B cell (primary cell): ENCODE measurements around the gene ENDOV. TPM values are rescaled to one million over a fixed set of nuclear protein-coding genes. Genes with fewer than 3 reads are reported as not detected.

Source experiments
- ATAC-seq: fragments of 200-7000 bp; cut with Tn5 transposase; one replicate; pipeline ENCODE4 v1.10.0; 2021; ENCODE audit warnings: low read depth, mild to moderate bottlenecking, moderate number of reproducible peaks, moderate library complexity
- CTCF ChIA-PET: fragments of 350-600 bp; sonication (Branson Sonifier 250); formaldehyde crosslinking; loops from one replicate; lab custom pipeline; 2021; ENCODE audit warnings: antibody characterized with exemption, inconsistent platforms; lab: Charles Lee
- POLR2A ChIA-PET: fragments of 350-600 bp; sonication (Branson Sonifier 250); formaldehyde crosslinking; loops from one replicate; lab custom pipeline; 2021; ENCODE audit warnings: antibody characterized with exemption; lab: Charles Lee
- DNase-seq: peaks from one replicate; pipeline ENCODE4 v3.0.0; 2013
- H2AFZ ChIP-seq: 2 replicates; pipeline ENCODE4 v1.6.1; 2012; ENCODE audit warnings: mild to moderate bottlenecking, low read depth, low read length; ENCODE audit not compliant: insufficient read depth, poor library complexity, severe bottlenecking
- H3K27ac ChIP-seq, 2 donors: 1 replicate in 1 of 2; 2 replicates in 1 of 2; pipeline ENCODE4 v1.5.1; 2012 to 2013; ENCODE audit warnings: low read length in 2 of 2, mild to moderate bottlenecking in 2 of 2, moderate library complexity in 1 of 2
- H3K27me3 ChIP-seq, 4 experiments: fragments of 200-600 bp in 1 of 4; sonication (generic) in 1 of 4; replicated peaks in 1 of 4; 1 replicate in 2 of 4; 2 replicates in 2 of 4; pipeline versions ENCODE4 v1.6.1 to v1.7.0; 2013 to 2016; ENCODE audit warnings: low read length in 3 of 4, mild to moderate bottlenecking in 2 of 4, mixed read lengths in 1 of 4, moderate library complexity in 1 of 4; ENCODE audit not compliant: insufficient read depth in 4 of 4, control insufficient read depth in 3 of 4; ENCODE audit errors: control extremely low read depth in 1 of 4
- H3K36me3 ChIP-seq, 2 experiments: replicated peaks in 1 of 2; 1 replicate in 1 of 2; 2 replicates in 1 of 2; pipeline versions ENCODE4 v1.6.1 to v1.7.1; 2013; ENCODE audit warnings: low read length in 1 of 2; ENCODE audit not compliant: insufficient read depth in 2 of 2, control insufficient read depth in 1 of 2; ENCODE audit errors: control extremely low read depth in 1 of 2, extremely low read depth in 1 of 2
- H3K4me1 ChIP-seq, 2 donors: fragments of 200-600 bp in 1 of 2; sonication (generic) in 1 of 2; 1 replicate in 1 of 2; 2 replicates in 1 of 2; pipeline versions ENCODE4 v1.5.1 to v1.6.1; 2013 to 2017; ENCODE audit warnings: low read length in 2 of 2; ENCODE audit not compliant: control insufficient read depth in 2 of 2, insufficient read depth in 2 of 2
- H3K4me2 ChIP-seq: replicated peaks from 2 replicates; pipeline ENCODE3; 2012; ENCODE audit warnings: mild to moderate bottlenecking, low read depth, low read length; ENCODE audit not compliant: poor library complexity, severe bottlenecking
- H3K4me3 ChIP-seq, 5 experiments: fragments of 200-600 bp in 1 of 5; sonication (generic) in 1 of 5; 1 replicate in 3 of 5; 2 replicates in 2 of 5; pipeline versions ENCODE4 v1.5.1 to v1.7.0; 2011 to 2016; ENCODE audit warnings: low read length in 4 of 5, mild to moderate bottlenecking in 4 of 5, low read depth in 2 of 5, control low read depth in 1 of 5, moderate library complexity in 1 of 5; ENCODE audit not compliant: insufficient read depth in 1 of 5; ENCODE audit errors: control extremely low read depth in 1 of 5, extremely low read depth in 1 of 5
- H3K79me2 ChIP-seq: fragments of 200-600 bp; sonication (generic); one replicate; pipeline ENCODE4 v1.6.0; 2016; ENCODE audit warnings: low read length; ENCODE audit not compliant: control insufficient read depth, insufficient read depth
- H3K9ac ChIP-seq: fragments of 200-600 bp; sonication (generic); 2 replicates; pipeline ENCODE4 v1.6.1; 2017; ENCODE audit warnings: mild to moderate bottlenecking, low read length, moderate library complexity
- H3K9me3 ChIP-seq, 3 donors: one replicate each; pipeline versions ENCODE4 v1.6.1 to v1.7.1; 2013; ENCODE audit warnings: low read length in 2 of 3; ENCODE audit not compliant: control insufficient read depth in 2 of 3, insufficient read depth in 1 of 3; ENCODE audit errors: control extremely low read depth in 1 of 3
- H4K20me1 ChIP-seq: 2 replicates; pipeline ENCODE4 v1.6.0; 2012; ENCODE audit warnings: mild to moderate bottlenecking, low read length; ENCODE audit not compliant: insufficient read depth, control insufficient read depth, poor library complexity, severe bottlenecking
- H3K27ac Mint-ChIP-seq: one replicate; pipeline ENCODE4 v1.8.0; 2021; ENCODE audit warnings: mixed read lengths
- H3K27me3 Mint-ChIP-seq: one replicate; pipeline ENCODE4 v1.8.0; 2021; ENCODE audit warnings: mixed read lengths
- H3K4me1 Mint-ChIP-seq: one replicate; pipeline ENCODE4 v1.8.0; 2021; ENCODE audit warnings: mixed read lengths
- H3K4me3 Mint-ChIP-seq: one replicate; pipeline ENCODE4 v1.8.0; 2021; ENCODE audit warnings: mixed read lengths
- H3K9me3 Mint-ChIP-seq: one replicate; pipeline ENCODE4 v1.8.0; 2022; ENCODE audit warnings: mixed read lengths; ENCODE audit not compliant: insufficient read depth
- EZH2 ChIP-seq: IDR thresholded peaks from 2 replicates; pipeline ENCODE4 v1.6.1; 2012; ENCODE audit warnings: borderline replicate concordance, low read depth, mild to moderate bottlenecking, moderate library complexity, low read length; ENCODE audit not compliant: insufficient read depth, poor library complexity, severe bottlenecking
- WGBS: methylation state at CpG from one replicate; pipeline ENCODE4 v1.1.5; 2013; ENCODE audit warnings: missing lambda C conversion rate; ENCODE audit not compliant: insufficient coverage; 5-methylcytosine and 5-hydroxymethylcytosine counted together
- intact Hi-C: fragments of 100-400 bp; cut with micrococcal nuclease; formaldehyde crosslinking; loops from one replicate; pipeline ENCODE4 v1.10.0; 2022
- polyA plus RNA-seq: library from polyadenylated mRNA; depleted of rRNA; stranded (reverse); fragments of >200 nt; gene quantifications from 2 replicates; pipeline ENCODE4 v1.2.3, GENCODE V29; 2012
- total RNA-seq, 2 donors: library from RNA; stranded (reverse); fragments of 120-200 nt in 1 of 2; gene quantifications; 1 replicate in 1 of 2; 2 replicates in 1 of 2; pipeline versions ENCODE4 v1.2.3 to v1.2.4, GENCODE V29; 2013 to 2022
- TF ChIP-seq, protein P1 (sequence below): fragments of 200-600 bp; IDR thresholded peaks from one replicate; pipeline ENCODE4 v1.8.0; 2022; ENCODE audit warnings: antibody characterized with exemption, mild to moderate bottlenecking

ENDOV gene
- total and polyA plus RNA-seq, 2 donors (not counting 1 experiment from before 2014, with no cell fraction given), result 25.3 to 49.5 TPM

DNA sequence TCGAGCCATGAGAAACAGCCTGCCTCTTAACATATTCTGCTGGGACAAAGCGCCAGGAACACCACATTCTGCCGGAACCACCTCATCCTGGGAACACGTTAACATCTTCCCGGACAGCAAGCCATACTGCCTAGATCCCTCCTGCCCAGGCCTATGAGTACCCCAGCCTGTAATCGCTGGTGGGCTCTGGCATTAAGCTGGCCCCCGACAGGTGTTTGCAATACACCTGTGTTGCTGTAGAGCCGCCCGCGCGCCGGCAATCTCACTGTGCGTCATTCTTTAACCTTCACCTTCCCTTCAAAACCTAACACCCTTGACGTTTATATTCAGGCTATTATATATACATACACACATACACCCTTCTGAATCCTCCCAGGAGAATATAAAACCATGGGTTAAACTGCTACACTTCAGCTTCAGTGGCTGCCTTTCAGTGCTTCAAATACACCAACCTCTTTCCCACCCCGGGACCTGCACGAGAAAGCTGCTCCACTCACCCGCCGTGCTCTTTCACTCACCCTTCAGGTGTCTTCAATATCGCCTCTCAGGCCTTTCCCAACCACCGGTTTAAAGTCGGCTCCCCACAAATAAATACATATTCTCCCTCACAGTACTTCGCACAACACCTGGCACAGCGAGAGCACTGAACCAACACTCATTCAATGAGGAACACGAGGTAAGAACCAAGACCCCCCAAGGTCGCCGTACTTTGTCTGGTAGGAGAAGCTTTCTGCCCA is 1.0 kb upstream of the ENDOV start:
- H3K9ac ChIP-seq, result peak overlapping the region; percentile 81
- H3K27me3 ChIP-seq, result peaks cover 0 to 9% (median 2%) of the 10 kb centered on the region in 4 experiments
- ATAC-seq (no peak), DNase-seq (no peak)
- Mint-ChIP-seq H3K9me3 (no peaks in the 10 kb centered on the region), H3K4me3 (peak overlapping the region; percentile 89), H3K27me3 (peaks cover 24% of the 10 kb centered on the region), H3K27ac (peak overlapping the region; percentile 78), H3K4me1 (peaks cover 24% of the 10 kb centered on the region)
- H3K9me3 ChIP-seq, result no peaks in the 10 kb centered on the region
- peaks cover 0 to 7% of the 10 kb centered on the region in 2 experiments for H3K36me3 ChIP-seq
- no peak overlapping the region for H3K4me3 ChIP-seq
- peak overlapping the region; percentile 84 for H2AFZ ChIP-seq
- 51% methylated on average over 26 of the region's 26 CpGs for WGBS
- ChIA-PET POLR2A (interaction anchor here (0.9 kb wide), 1 partner anchor 40 kb away, joined by 3 read pairs; no protein-coding TSS in a partner anchor), CTCF (interaction anchor here (0.5 to 1.2 kb wide), 2 partner anchors 13 to 65 kb away, joined by 3 read pairs; no protein-coding TSS in a partner anchor)
- TF ChIP-seq, protein P1, sequence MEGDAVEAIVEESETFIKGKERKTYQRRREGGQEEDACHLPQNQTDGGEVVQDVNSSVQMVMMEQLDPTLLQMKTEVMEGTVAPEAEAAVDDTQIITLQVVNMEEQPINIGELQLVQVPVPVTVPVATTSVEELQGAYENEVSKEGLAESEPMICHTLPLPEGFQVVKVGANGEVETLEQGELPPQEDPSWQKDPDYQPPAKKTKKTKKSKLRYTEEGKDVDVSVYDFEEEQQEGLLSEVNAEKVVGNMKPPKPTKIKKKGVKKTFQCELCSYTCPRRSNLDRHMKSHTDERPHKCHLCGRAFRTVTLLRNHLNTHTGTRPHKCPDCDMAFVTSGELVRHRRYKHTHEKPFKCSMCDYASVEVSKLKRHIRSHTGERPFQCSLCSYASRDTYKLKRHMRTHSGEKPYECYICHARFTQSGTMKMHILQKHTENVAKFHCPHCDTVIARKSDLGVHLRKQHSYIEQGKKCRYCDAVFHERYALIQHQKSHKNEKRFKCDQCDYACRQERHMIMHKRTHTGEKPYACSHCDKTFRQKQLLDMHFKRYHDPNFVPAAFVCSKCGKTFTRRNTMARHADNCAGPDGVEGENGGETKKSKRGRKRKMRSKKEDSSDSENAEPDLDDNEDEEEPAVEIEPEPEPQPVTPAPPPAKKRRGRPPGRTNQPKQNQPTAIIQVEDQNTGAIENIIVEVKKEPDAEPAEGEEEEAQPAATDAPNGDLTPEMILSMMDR, result no peak
- TF ChIP-seq EZH2, result peak; percentile 36
- intact Hi-C loops, result no loop called here
- H4K20me1 ChIP-seq, result no peaks in the 10 kb centered on the region
- H3K4me2 ChIP-seq, result peak overlapping the region; percentile 88
- no peak overlapping the region for H3K27ac ChIP-seq
- peaks cover 23% of the 10 kb centered on the region for H3K79me2 ChIP-seq
- peaks cover 14 to 20% of the 10 kb centered on the region in 2 donors for H3K4me1 ChIP-seq

DNA sequence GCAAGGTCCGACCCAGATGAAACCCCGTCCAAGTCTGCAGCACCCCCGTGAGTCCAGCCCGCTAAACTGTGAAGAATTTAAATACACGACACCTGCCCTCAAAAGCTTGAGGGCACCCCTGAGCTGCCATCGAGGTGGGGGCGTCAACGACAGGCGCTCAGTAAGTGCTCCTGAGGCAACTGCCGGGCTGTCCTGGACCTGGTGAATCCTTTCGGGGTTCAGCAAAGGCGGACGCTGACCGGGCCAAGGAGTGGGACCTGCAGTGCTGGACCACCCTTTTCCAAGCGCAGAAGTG is 512 bp upstream of the ENDOV start:
- H3K27me3 Mint-ChIP-seq, result peaks cover 21% of the 10 kb centered on the region
- H3K4me1 Mint-ChIP-seq, result peaks cover 24% of the 10 kb centered on the region
- Histone ChIP-seq H3K4me1 (peaks cover 14 to 20% of the 10 kb centered on the region in 2 donors), H3K27ac (peak overlapping the region in 1 of 2 donors; percentile 81), H3K4me2 (peak overlapping the region; percentile 88), H3K9me3 (no peaks in the 10 kb centered on the region), H4K20me1 (no peaks in the 10 kb centered on the region), H3K4me3 (peak overlapping the region in 4 of 5 experiments; percentile 69 to 97 (median 82)), H3K27me3 (peaks cover 0 to 9% (median 2%) of the 10 kb centered on the region in 4 experiments), H3K9ac (peak overlapping the region; percentile 81), H3K79me2 (peaks cover 23% of the 10 kb centered on the region), H3K36me3 (peaks cover 0 to 7% of the 10 kb centered on the region in 2 experiments), H2AFZ (peak overlapping the region; percentile 84)
- WGBS, result 4% methylated on average over 15 of the region's 15 CpGs
- ChIA-PET CTCF (interaction anchor here (1.2 kb wide), 1 partner anchor 13 kb away, joined by 3 read pairs; no protein-coding TSS in a partner anchor), POLR2A (interaction anchor here (0.9 kb wide), 1 partner anchor 40 kb away, joined by 3 read pairs; no protein-coding TSS in a partner anchor)
- DNase-seq (no peak), ATAC-seq (no peak)
- H3K9me3 Mint-ChIP-seq, result no peaks in the 10 kb centered on the region
- TF ChIP-seq, protein P1, result no peak
- H3K4me3 Mint-ChIP-seq, result peak overlapping the region; percentile 89
- peak overlapping the region; percentile 78 for H3K27ac Mint-ChIP-seq
- intact Hi-C loops, result no loop called here
